Measurements from ENCODE around the gene MOV10. TPM values are rescaled to one million over a fixed set of nuclear protein-coding genes. Genes with fewer than 3 reads are reported as not detected.

MOV10 gene
- polyA plus RNA-seq, 1 donor from 2014 or later: 1.4 TPM

DNA sequence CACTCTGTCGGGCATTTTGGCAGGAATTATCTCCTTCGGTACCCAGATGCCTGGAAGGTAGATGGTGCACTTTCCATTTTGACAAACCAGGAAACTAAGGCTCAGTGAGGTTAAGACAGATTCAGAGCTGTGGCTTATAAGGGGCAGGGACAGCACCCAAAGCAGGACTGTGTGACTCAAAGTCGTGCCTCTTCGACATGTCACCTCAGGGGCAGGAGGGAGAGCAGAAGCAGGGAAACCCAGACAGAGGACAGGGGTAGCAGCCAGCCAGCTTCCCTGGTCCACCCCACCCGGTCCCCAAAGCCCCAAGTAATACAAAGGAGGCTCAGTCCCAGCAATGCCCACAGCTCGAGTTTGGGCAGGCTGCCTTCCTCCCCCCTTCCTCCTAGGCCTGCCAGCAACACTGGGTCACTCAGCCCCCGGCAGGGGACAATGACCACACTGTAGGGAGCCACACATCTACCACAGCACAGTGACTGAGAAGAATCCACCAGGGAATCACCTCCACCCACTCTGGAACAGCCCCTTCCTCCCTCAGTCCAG is 30.0 kb downstream of the MOV10 start:
- no peak overlapping the region for H2AFZ ChIP-seq (ENCODE audit: low read depth, low read length)
- no peaks in the 10 kb centered on the region for H3K9me3 ChIP-seq (ENCODE audit: low read length)
- H3K4me3 ChIP-seq (ENCODE audit: low read length): no peak overlapping the region
- H3K9me2 ChIP-seq (ENCODE audit: insufficient read depth, low read length): no peaks in the 10 kb centered on the region
- H3K4me2 ChIP-seq (ENCODE audit: low read length): no peak overlapping the region
- H3F3A ChIP-seq (ENCODE audit: insufficient read depth, low read length, poor library complexity, severe bottlenecking): no peaks in the 10 kb centered on the region
- no peaks in the 10 kb centered on the region for H4K20me1 ChIP-seq (ENCODE audit: insufficient read depth)
- no peaks in the 10 kb centered on the region for H3K79me2 ChIP-seq (replicated peaks; ENCODE audit: insufficient read depth, low read length)
- H3K27me3 ChIP-seq (ENCODE audit: insufficient read depth, low read depth, low read length): peaks cover 13% of the 10 kb centered on the region
- no peaks in the 10 kb centered on the region for H3K36me3 ChIP-seq (ENCODE audit: insufficient read depth, low read length)
- TF ChIP-seq EP300 (conservative IDR thresholded peaks at IDR 0.05; ENCODE audit: poor library complexity, severe bottlenecking): no peak
- no peak for TF ChIP-seq POLR2AphosphoS5 (IDR thresholded peaks at IDR 0.05)
- TF ChIP-seq RAD21 (conservative IDR thresholded peaks at IDR 0.05): no peak
- no peak for TF ChIP-seq TAF1 (IDR thresholded peaks at IDR 0.05; ENCODE audit: low read depth)
- no peak for TF ChIP-seq MXI1 (conservative IDR thresholded peaks at IDR 0.05; ENCODE audit: poor library complexity, severe bottlenecking)
- TF ChIP-seq SMC3 (conservative IDR thresholded peaks at IDR 0.05; ENCODE audit: poor library complexity): no peak
- no peak for TF ChIP-seq CTCF (IDR thresholded peaks at IDR 0.05; ENCODE audit: poor library complexity, severe bottlenecking)
- no peak for TF ChIP-seq EZH2 (IDR thresholded peaks at IDR 0.05; ENCODE audit: borderline replicate concordance, insufficient read depth, low read length, poor library complexity, severe bottlenecking)
- TF ChIP-seq REST (IDR thresholded peaks at IDR 0.05; ENCODE audit: borderline replicate concordance): no peak
- no peak overlapping the region for H3K9ac ChIP-seq (ENCODE audit: low read length)
- no peak overlapping the region for H3K27ac ChIP-seq (ENCODE audit: low read length)

DNA sequence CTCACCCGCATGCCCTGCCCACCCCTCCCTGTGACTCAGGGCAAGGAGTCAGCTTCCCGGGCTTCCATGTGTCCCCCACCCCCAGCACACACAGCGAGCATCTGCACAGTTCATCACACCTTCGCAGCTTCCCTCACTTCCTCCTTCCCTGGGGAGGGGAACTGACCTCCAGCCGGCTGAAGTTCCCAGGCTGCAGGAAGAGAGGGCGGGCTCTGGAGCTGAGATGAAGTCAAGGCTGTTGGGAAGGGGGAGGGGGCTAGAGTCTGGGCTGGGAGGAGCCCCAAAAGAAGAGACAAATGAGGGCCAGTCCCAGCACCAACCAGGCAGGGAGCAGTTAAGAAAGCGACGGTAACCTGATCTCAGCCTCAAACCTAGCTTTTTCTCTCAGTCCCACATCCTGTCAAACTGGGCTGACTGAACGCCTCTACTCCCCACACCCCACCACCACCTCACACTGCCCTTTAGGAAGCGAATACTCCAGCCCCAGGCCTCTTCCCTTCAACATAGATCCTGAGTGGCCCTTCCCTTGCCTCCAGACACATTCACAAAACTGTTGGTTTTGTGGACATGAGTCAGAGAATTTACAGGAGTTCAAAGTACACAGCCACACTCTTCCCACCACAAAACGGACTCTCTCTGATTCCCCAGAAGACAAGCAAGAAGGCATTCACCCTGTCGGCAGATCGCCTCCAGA is 30.6 kb downstream of the MOV10 start:
- Histone ChIP-seq H4K20me1 (ENCODE audit: insufficient read depth) (no peaks in the 10 kb centered on the region), H3K36me3 (ENCODE audit: insufficient read depth, low read length) (no peaks in the 10 kb centered on the region), H3K79me2 (replicated peaks; ENCODE audit: insufficient read depth, low read length) (no peaks in the 10 kb centered on the region), H3K4me2 (ENCODE audit: low read length) (no peak overlapping the region), H3K9me3 (ENCODE audit: low read length) (no peaks in the 10 kb centered on the region), H3F3A (ENCODE audit: insufficient read depth, low read length, poor library complexity, severe bottlenecking) (no peaks in the 10 kb centered on the region), H3K9me2 (ENCODE audit: insufficient read depth, low read length) (no peaks in the 10 kb centered on the region), H3K27me3 (ENCODE audit: insufficient read depth, low read depth, low read length) (peaks cover 13% of the 10 kb centered on the region), H3K27ac (ENCODE audit: low read length) (no peak overlapping the region), H3K4me3 (ENCODE audit: low read length) (no peak overlapping the region), H3K9ac (ENCODE audit: low read length) (no peak overlapping the region), H2AFZ (ENCODE audit: low read depth, low read length) (no peak overlapping the region)
- TF ChIP-seq RAD21 (conservative IDR thresholded peaks at IDR 0.05): no peak
- no peak for TF ChIP-seq POLR2AphosphoS5 (IDR thresholded peaks at IDR 0.05)
- TF ChIP-seq EP300 (conservative IDR thresholded peaks at IDR 0.05; ENCODE audit: poor library complexity, severe bottlenecking): no peak
- TF ChIP-seq MXI1 (conservative IDR thresholded peaks at IDR 0.05; ENCODE audit: poor library complexity, severe bottlenecking): no peak
- TF ChIP-seq CTCF (IDR thresholded peaks at IDR 0.05; ENCODE audit: poor library complexity, severe bottlenecking): no peak
